Adrenal gland (tissue), 5 donors: Measurements from ENCODE around the gene GABARAPL1.

Source experiments
- POLR2A ChIP-seq, 2 donors: fragments of 450-650 bp; IDR thresholded peaks; one replicate each; pipeline ENCODE4 v1.6.1; 2017; ENCODE audit warnings: antibody characterized with exemption in 2 of 2, mild to moderate bottlenecking in 2 of 2, moderate library complexity in 1 of 2
- TF ChIP-seq, protein P1 (sequence below), 6 experiments: fragments of 450-650 bp in 4 of 6; fragments of 200-600 bp in 2 of 6; sonication (generic) in 1 of 6; IDR thresholded peaks; 1 replicate in 5 of 6; 2 replicates in 1 of 6; pipeline versions ENCODE4 v1.5.1 to v1.8.0; 2016 to 2021; ENCODE audit warnings: antibody characterized with exemption in 6 of 6, mild to moderate bottlenecking in 2 of 6, moderate library complexity in 1 of 6
- donor health status: DM: no; HTN: no; CAD: no.

GRCh38 chr12:10213168-10214135 lies 775 bp downstream of the GABARAPL1 start:
- TF ChIP-seq, protein P1, sequence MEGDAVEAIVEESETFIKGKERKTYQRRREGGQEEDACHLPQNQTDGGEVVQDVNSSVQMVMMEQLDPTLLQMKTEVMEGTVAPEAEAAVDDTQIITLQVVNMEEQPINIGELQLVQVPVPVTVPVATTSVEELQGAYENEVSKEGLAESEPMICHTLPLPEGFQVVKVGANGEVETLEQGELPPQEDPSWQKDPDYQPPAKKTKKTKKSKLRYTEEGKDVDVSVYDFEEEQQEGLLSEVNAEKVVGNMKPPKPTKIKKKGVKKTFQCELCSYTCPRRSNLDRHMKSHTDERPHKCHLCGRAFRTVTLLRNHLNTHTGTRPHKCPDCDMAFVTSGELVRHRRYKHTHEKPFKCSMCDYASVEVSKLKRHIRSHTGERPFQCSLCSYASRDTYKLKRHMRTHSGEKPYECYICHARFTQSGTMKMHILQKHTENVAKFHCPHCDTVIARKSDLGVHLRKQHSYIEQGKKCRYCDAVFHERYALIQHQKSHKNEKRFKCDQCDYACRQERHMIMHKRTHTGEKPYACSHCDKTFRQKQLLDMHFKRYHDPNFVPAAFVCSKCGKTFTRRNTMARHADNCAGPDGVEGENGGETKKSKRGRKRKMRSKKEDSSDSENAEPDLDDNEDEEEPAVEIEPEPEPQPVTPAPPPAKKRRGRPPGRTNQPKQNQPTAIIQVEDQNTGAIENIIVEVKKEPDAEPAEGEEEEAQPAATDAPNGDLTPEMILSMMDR (IDR thresholded peaks at IDR 0.05) = no peak
- TF ChIP-seq POLR2A (IDR thresholded peaks at IDR 0.05) = peak; percentile 71 to 74
